A673 (cell line): ENCODE measurements around the gene PAK1.

ENCODE experiments used
- CTCF ChIP-seq: fragments of 300-800, 200-600 bp; sonication (generic); conservative IDR thresholded peaks from 2 replicates; pipeline ENCODE4 v1.5.1; 2017; ENCODE audit warnings: low read depth, mild to moderate bottlenecking, antibody characterized with exemption, low read length, moderate library complexity, mixed read lengths
- EZH2 ChIP-seq: fragments of 200-600 bp; sonication (generic); IDR thresholded peaks from 2 replicates; pipeline ENCODE4 v1.6.1; 2017; ENCODE audit warnings: borderline replicate concordance, low read depth, mild to moderate bottlenecking, mixed read lengths, antibody characterized with exemption, low read length; ENCODE audit not compliant: poor library complexity, severe bottlenecking

DNA sequence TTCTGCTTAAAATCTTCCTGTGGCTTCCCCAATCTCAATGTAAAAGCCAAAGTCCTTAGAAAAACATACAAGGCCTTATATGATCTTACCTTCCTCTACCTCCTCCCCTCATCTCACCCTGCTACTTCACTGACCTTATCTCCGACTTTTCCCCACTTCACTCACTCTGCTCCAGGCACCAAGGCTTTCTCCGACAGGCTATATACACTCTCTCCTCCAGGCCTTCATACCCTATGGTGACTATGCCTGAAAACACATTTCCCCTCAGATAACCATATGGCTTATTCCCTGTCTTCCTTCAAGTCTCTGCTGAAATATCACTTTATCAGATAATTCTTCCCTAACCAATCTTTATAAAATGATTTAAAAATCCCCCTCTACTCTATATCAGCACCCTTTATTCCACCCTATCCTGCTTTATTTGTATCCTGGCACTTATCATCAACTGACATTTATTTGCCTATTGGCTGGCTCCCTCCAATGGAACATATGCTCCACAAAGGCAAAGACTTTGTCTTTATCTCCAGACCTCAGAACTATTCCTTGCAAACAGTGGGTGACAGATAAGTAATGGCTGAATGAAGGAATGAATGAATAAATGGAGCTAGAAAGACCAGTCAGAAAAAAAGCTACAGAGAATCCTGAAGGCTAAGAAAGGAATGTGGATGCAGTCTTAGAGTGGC lies 52.7 kb downstream of the PAK1 start:
- TF ChIP-seq CTCF (no peak), EZH2 (no peak)
